DND-41 (cell line): ENCODE data around the gene EEF1G.

ENCODE experiments used
- ATAC-seq: fragments of 200-7000 bp; cut with Tn5 transposase; 3 replicates; pipeline ENCODE4 v1.9.1; 2021; ENCODE audit warnings: low read depth; ENCODE audit not compliant: insufficient read depth
- DNase-seq: peaks from one replicate; pipeline ENCODE4 v3.0.0-alpha.2; 2020
- H2AFZ ChIP-seq: 2 replicates; pipeline ENCODE4 v1.6.0; 2012; ENCODE audit warnings: low read depth, low read length
- H3K27ac ChIP-seq: 2 replicates; pipeline ENCODE4 v1.5.1; 2012; ENCODE audit warnings: low read length, inconsistent platforms
- H3K27me3 ChIP-seq: fragments of 200-600 bp; sonication (generic); 2 replicates; pipeline ENCODE4 v1.6.0; 2012; ENCODE audit warnings: low read length, mild to moderate bottlenecking, inconsistent platforms; ENCODE audit not compliant: insufficient read depth, poor library complexity
- H3K36me3 ChIP-seq: 2 replicates; pipeline ENCODE4 v1.5.1; 2012; ENCODE audit warnings: low read length, inconsistent platforms; ENCODE audit not compliant: insufficient read depth
- H3K4me1 ChIP-seq: 2 replicates; pipeline ENCODE4 v1.5.1; 2012; ENCODE audit warnings: mild to moderate bottlenecking, low read length; ENCODE audit not compliant: insufficient read depth
- H3K4me2 ChIP-seq: 2 replicates; pipeline ENCODE4 v1.6.0; 2012; ENCODE audit warnings: mild to moderate bottlenecking, moderate library complexity, low read length, inconsistent platforms; ENCODE audit not compliant: insufficient read depth
- H3K4me3 ChIP-seq, 2 experiments: fragments of 200-600 bp in 1 of 2; shearing (Covaris generic) in 1 of 2; 2 replicates each; pipeline ENCODE4 v1.5.1; 2012 to 2016; ENCODE audit warnings: inconsistent platforms in 2 of 2, low read length in 2 of 2, mild to moderate bottlenecking in 2 of 2, low read depth in 1 of 2, moderate library complexity in 1 of 2
- H3K79me2 ChIP-seq: 2 replicates; pipeline ENCODE4 v1.6.0; 2012; ENCODE audit warnings: low read length, inconsistent platforms; ENCODE audit not compliant: insufficient read depth
- H3K9ac ChIP-seq: 2 replicates; pipeline ENCODE4 v1.6.0; 2012; ENCODE audit warnings: low read depth, mild to moderate bottlenecking, inconsistent platforms, low read length, moderate library complexity
- H3K9me3 ChIP-seq: 2 replicates; pipeline ENCODE4 v1.5.1; 2012; ENCODE audit warnings: low read length, moderate library complexity, mild to moderate bottlenecking, inconsistent platforms; ENCODE audit not compliant: insufficient read depth, severe bottlenecking
- H4K20me1 ChIP-seq: 2 replicates; pipeline ENCODE4 v1.6.0; 2012; ENCODE audit warnings: low read length; ENCODE audit not compliant: insufficient read depth
- EZH2 ChIP-seq: IDR thresholded peaks from 3 replicates; pipeline ENCODE4 v1.6.1; 2012; ENCODE audit warnings: borderline replicate concordance, low read depth, mild to moderate bottlenecking, moderate library complexity, low read length, inconsistent platforms; ENCODE audit not compliant: severe bottlenecking
- TF ChIP-seq, protein P1 (sequence below): IDR thresholded peaks from 2 replicates; pipeline ENCODE4 v1.5.1; 2012; ENCODE audit warnings: borderline replicate concordance, low read length, moderate library complexity, mild to moderate bottlenecking; ENCODE audit not compliant: poor library complexity, severe bottlenecking; ENCODE audit errors: extremely low read depth

Gene EEF1G

GRCh38 chr11:62543680-62544444 lies 29.8 kb downstream of the EEF1G start:
- ATAC-seq: no peak
- Histone ChIP-seq H3K27me3 (peaks cover 62% of the 10 kb centered on the region), H2AFZ (no peak overlapping the region), H4K20me1 (peaks cover 11% of the 10 kb centered on the region; the same call in 1 of the 2 replicates), H3K27ac (no peak overlapping the region), H3K4me2 (no peak overlapping the region), H3K4me3 (no peak overlapping the region), H3K9ac (no peak overlapping the region), H3K79me2 (no peaks in the 10 kb centered on the region), H3K36me3 (no peaks in the 10 kb centered on the region), H3K4me1 (peaks cover 27% of the 10 kb centered on the region), H3K9me3 (no peaks in the 10 kb centered on the region)
- no peak for TF ChIP-seq EZH2
- TF ChIP-seq, protein P1, sequence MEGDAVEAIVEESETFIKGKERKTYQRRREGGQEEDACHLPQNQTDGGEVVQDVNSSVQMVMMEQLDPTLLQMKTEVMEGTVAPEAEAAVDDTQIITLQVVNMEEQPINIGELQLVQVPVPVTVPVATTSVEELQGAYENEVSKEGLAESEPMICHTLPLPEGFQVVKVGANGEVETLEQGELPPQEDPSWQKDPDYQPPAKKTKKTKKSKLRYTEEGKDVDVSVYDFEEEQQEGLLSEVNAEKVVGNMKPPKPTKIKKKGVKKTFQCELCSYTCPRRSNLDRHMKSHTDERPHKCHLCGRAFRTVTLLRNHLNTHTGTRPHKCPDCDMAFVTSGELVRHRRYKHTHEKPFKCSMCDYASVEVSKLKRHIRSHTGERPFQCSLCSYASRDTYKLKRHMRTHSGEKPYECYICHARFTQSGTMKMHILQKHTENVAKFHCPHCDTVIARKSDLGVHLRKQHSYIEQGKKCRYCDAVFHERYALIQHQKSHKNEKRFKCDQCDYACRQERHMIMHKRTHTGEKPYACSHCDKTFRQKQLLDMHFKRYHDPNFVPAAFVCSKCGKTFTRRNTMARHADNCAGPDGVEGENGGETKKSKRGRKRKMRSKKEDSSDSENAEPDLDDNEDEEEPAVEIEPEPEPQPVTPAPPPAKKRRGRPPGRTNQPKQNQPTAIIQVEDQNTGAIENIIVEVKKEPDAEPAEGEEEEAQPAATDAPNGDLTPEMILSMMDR: no peak
- DNase-seq: no peak

GRCh38 chr11:62542750-62543567 lies 30.7 kb downstream of the EEF1G start:
- no peak overlapping the region for H3K4me3 ChIP-seq
- peaks cover 11% of the 10 kb centered on the region; the same call in 1 of the 2 replicates for H4K20me1 ChIP-seq
- no peaks in the 10 kb centered on the region for H3K9me3 ChIP-seq
- H3K4me2 ChIP-seq: peak overlapping the region; percentile 19; the same call in 1 of the 2 replicates
- H3K9ac ChIP-seq: no peak overlapping the region
- ATAC-seq (peak; percentile 81), DNase-seq (peak; percentile 68)
- H2AFZ ChIP-seq: peak overlapping the region; percentile 38
- TF ChIP-seq, protein P1: peak; percentile 98
- no peak for TF ChIP-seq EZH2
- H3K4me1 ChIP-seq: peaks cover 27% of the 10 kb centered on the region
- H3K27ac ChIP-seq: no peak overlapping the region
- H3K27me3 ChIP-seq: peaks cover 53% of the 10 kb centered on the region
- H3K79me2 ChIP-seq: no peaks in the 10 kb centered on the region
- H3K36me3 ChIP-seq: no peaks in the 10 kb centered on the region

DNA sequence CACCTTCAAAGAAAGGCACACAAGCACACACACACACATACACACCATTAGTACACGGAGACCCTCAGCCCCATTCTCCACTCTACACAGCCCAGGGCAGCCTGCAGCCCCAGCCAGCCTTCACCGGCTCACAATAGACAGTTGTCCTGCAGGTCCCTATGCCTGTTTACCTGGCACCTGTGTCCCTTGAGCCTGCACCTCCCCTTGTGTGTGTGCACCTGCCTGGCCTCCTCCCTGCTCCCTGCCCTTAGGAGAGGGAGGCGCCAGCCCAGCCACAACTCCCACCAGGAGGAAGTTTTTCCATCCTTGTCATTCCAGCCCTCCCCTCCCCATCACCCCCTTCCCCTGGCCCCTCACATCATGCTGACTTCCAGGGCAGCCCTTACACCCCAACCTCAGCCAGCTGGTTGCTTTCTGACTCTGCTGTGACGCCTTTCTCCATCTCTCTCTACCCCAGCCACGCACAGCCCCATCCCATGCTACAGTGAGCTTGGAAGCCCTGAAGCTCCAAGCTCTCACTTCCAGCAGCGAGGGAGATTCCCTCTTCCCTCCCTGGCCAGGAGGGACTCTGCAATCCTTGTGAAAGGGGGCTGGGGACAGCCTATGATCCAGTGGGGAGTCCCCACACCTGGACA lies 31.5 kb downstream of the EEF1G start:
- H2AFZ ChIP-seq: peak overlapping the region; percentile 38
- no peak overlapping the region for H3K4me3 ChIP-seq
- H3K4me2 ChIP-seq: peak overlapping the region; percentile 19; the same call in 1 of the 2 replicates
- ATAC-seq (no peak), DNase-seq (no peak)
- no peak overlapping the region for H3K27ac ChIP-seq
- peaks cover 11% of the 10 kb centered on the region; the same call in 1 of the 2 replicates for H4K20me1 ChIP-seq
- no peak overlapping the region for H3K9ac ChIP-seq
- no peak for TF ChIP-seq EZH2
- TF ChIP-seq, protein P1: no peak
- H3K27me3 ChIP-seq: peaks cover 46% of the 10 kb centered on the region
- peaks cover 27% of the 10 kb centered on the region for H3K4me1 ChIP-seq
- H3K79me2 ChIP-seq: no peaks in the 10 kb centered on the region
- H3K9me3 ChIP-seq: no peaks in the 10 kb centered on the region
- H3K36me3 ChIP-seq: no peaks in the 10 kb centered on the region
